ENCODE data around the gene TASP1. TPM values are rescaled to one million over a fixed set of nuclear protein-coding genes. Genes with fewer than 3 reads are reported as not detected.

Gene TASP1
- total and polyA plus RNA-seq, 2 donors (not counting 1 experiment from before 2014, with no cell fraction given): 6.4 to 23.9 TPM

GRCh38 chr20:13650474-13650873 lies 11.7 kb upstream of the TASP1 start:
- Histone ChIP-seq H3K4me3 (ENCODE audit: control extremely low read depth in 1 of 5, extremely low read depth in 1 of 5, insufficient read depth in 1 of 5, low read depth in 2 of 5, low read length in 4 of 5) (no peak overlapping the region), H3K79me2 (ENCODE audit: control insufficient read depth, insufficient read depth, low read length) (no peaks in the 10 kb centered on the region), H3K4me1 (ENCODE audit: control insufficient read depth in 2 of 2, insufficient read depth in 2 of 2, low read length in 2 of 2) (peaks cover 0 to 4% of the 10 kb centered on the region in 2 donors), H3K27ac (ENCODE audit: low read length in 2 of 2) (no peak overlapping the region), H3K4me2 (replicated peaks; ENCODE audit: low read depth, low read length, poor library complexity, severe bottlenecking) (no peak overlapping the region), H4K20me1 (ENCODE audit: control insufficient read depth, insufficient read depth, low read length, poor library complexity, severe bottlenecking) (no peaks in the 10 kb centered on the region), H3K36me3 (replicated peaks in 1 of 2; ENCODE audit: control extremely low read depth in 1 of 2, control insufficient read depth in 1 of 2, extremely low read depth in 1 of 2, insufficient read depth in 2 of 2, low read length in 1 of 2) (no peaks in the 10 kb centered on the region), H3K9me3 (ENCODE audit: control extremely low read depth in 1 of 3, control insufficient read depth in 2 of 3, insufficient read depth in 1 of 3, low read length in 2 of 3) (no peaks in the 10 kb centered on the region), H3K9ac (ENCODE audit: low read length) (no peak overlapping the region), H3K27me3 (replicated peaks in 1 of 4; ENCODE audit: control extremely low read depth in 1 of 4, control insufficient read depth in 3 of 4, insufficient read depth in 4 of 4, low read length in 3 of 4) (no peaks in the 10 kb centered on the region), H2AFZ (ENCODE audit: insufficient read depth, low read depth, low read length, poor library complexity, severe bottlenecking) (no peak overlapping the region)
- POLR2A ChIA-PET: no interaction called here
- Mint-ChIP-seq H3K27me3 (peaks cover 28% of the 10 kb centered on the region), H3K4me1 (peaks cover 4% of the 10 kb centered on the region), H3K27ac (no peak overlapping the region), H3K4me3 (no peak overlapping the region), H3K9me3 (ENCODE audit: insufficient read depth) (no peaks in the 10 kb centered on the region)
- CTCF ChIA-PET: no interaction called here
- intact Hi-C loops (cut with micrococcal nuclease): no loop called here
- TF ChIP-seq EZH2 (IDR thresholded peaks at IDR 0.05; ENCODE audit: borderline replicate concordance, insufficient read depth, low read depth, low read length, poor library complexity, severe bottlenecking): no peak
- TF ChIP-seq, protein P1, sequence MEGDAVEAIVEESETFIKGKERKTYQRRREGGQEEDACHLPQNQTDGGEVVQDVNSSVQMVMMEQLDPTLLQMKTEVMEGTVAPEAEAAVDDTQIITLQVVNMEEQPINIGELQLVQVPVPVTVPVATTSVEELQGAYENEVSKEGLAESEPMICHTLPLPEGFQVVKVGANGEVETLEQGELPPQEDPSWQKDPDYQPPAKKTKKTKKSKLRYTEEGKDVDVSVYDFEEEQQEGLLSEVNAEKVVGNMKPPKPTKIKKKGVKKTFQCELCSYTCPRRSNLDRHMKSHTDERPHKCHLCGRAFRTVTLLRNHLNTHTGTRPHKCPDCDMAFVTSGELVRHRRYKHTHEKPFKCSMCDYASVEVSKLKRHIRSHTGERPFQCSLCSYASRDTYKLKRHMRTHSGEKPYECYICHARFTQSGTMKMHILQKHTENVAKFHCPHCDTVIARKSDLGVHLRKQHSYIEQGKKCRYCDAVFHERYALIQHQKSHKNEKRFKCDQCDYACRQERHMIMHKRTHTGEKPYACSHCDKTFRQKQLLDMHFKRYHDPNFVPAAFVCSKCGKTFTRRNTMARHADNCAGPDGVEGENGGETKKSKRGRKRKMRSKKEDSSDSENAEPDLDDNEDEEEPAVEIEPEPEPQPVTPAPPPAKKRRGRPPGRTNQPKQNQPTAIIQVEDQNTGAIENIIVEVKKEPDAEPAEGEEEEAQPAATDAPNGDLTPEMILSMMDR (IDR thresholded peaks at IDR 0.05): no peak
- ATAC-seq (ENCODE audit: low read depth) (no peak), DNase-seq (no peak)
- WGBS (ENCODE audit: insufficient coverage): 77% methylated on average over 2 of the region's 2 CpGs

DNA sequence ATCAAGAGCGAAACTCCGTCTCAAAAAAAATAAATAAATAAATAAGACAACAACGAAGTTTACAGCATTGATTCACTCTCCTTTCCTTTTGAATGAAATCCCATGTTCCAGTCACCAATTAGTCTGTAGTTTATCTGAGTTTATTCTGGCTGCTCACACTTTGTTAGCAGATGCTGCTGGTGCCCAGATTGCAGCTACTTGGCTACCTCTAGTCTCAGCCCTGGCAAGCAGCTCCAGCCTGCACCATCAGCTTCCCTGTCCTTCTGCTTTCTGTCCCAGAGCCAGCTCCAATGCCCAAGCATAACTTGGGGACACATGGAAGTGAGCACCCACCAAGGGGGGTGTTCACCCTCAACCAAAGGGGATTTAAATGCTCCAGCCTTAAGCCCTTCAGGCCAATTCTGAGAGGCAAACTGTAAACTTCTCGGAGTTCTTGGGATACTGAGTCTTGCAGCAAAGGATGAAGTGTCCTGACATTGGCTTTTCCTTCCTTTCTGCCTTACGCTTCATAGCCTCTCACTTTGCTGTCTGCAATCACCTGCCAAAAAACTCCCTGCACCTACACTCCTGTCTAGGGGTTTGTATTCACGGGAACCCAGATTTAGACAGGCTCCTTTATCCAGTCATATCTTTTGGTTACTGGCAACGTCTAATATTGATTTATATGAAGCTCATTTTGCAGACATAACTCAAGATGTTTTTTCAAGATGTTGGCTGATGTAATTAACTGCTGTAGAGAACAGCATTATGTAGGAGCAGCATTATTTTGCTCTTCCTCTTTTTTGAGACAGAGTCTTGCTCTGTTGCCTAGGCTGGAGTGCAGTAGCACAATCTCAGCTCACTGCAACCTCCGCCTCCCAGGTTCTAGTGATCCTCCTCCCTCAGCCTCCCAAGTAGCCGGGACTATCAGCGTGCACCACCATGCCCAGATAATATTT lies 9.8 kb upstream of the TASP1 start:
- H3K4me1 Mint-ChIP-seq: no peaks in the 10 kb centered on the region
- Histone ChIP-seq H3K79me2 (ENCODE audit: control insufficient read depth, insufficient read depth, low read length) (no peaks in the 10 kb centered on the region), H4K20me1 (ENCODE audit: control insufficient read depth, insufficient read depth, low read length, poor library complexity, severe bottlenecking) (no peaks in the 10 kb centered on the region), H2AFZ (ENCODE audit: insufficient read depth, low read depth, low read length, poor library complexity, severe bottlenecking) (no peak overlapping the region), H3K4me1 (ENCODE audit: control insufficient read depth in 2 of 2, insufficient read depth in 2 of 2, low read length in 2 of 2) (no peaks in the 10 kb centered on the region), H3K9me3 (ENCODE audit: control extremely low read depth in 1 of 3, control insufficient read depth in 2 of 3, insufficient read depth in 1 of 3, low read length in 2 of 3) (no peaks in the 10 kb centered on the region), H3K9ac (ENCODE audit: low read length) (no peak overlapping the region), H3K27me3 (replicated peaks in 1 of 4; ENCODE audit: control extremely low read depth in 1 of 4, control insufficient read depth in 3 of 4, insufficient read depth in 4 of 4, low read length in 3 of 4) (peaks cover 0 to 2% (median under 1%) of the 10 kb centered on the region in 4 experiments), H3K4me3 (ENCODE audit: control extremely low read depth in 1 of 5, extremely low read depth in 1 of 5, insufficient read depth in 1 of 5, low read depth in 2 of 5, low read length in 4 of 5) (no peak overlapping the region), H3K27ac (ENCODE audit: low read length in 2 of 2) (no peak overlapping the region), H3K36me3 (replicated peaks in 1 of 2; ENCODE audit: control extremely low read depth in 1 of 2, control insufficient read depth in 1 of 2, extremely low read depth in 1 of 2, insufficient read depth in 2 of 2, low read length in 1 of 2) (no peaks in the 10 kb centered on the region), H3K4me2 (replicated peaks; ENCODE audit: low read depth, low read length, poor library complexity, severe bottlenecking) (no peak overlapping the region)
- ATAC-seq (ENCODE audit: low read depth) (no peak), DNase-seq (no peak)
- ChIA-PET POLR2A (no interaction called here), CTCF (no interaction called here)
- no peaks in the 10 kb centered on the region for H3K9me3 Mint-ChIP-seq (ENCODE audit: insufficient read depth)
- peaks cover 35% of the 10 kb centered on the region for H3K27me3 Mint-ChIP-seq
- 83% methylated on average over 1 of the region's 10 CpGs for WGBS (ENCODE audit: insufficient coverage)
- TF ChIP-seq EZH2 (IDR thresholded peaks at IDR 0.05; ENCODE audit: borderline replicate concordance, insufficient read depth, low read depth, low read length, poor library complexity, severe bottlenecking): no peak
- TF ChIP-seq, protein P1 (IDR thresholded peaks at IDR 0.05): no peak
- H3K4me3 Mint-ChIP-seq: no peak overlapping the region
- no peak overlapping the region for H3K27ac Mint-ChIP-seq
- intact Hi-C loops (cut with micrococcal nuclease): no loop called here

Measured in B cell (primary cell).